NCI-H82 (cell line): ENCODE measurements around the gene TBC1D8B.

Experiments used
- DNase-seq: peaks from one replicate; lab custom pipeline; 2025; lab: John Stamatoyannopoulos, UW

The TBC1D8B gene

GRCh38 chrX:106898462-106898861 is 96.0 kb downstream of the TBC1D8B start:
- DNase-seq = peak; percentile 61

DNA sequence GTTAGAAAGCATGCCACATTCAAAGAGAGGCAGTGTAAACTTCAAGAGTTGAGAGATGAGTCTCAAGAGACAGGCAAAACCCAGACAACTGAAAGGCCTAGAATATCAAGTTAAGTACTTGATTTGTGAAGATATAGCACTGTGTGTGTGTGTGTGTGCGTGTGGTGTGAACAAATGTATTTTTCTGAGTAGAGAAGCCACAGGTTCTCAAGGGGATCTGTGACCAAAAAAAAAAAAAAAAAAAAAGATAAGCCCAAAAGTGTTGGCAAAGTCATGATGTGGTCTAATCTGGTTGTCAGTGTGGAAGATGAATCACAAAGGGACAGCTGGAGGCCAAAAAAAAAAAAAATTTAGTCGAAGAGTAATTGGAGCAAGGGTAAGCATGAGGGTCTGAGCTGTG is 96.8 kb downstream of the TBC1D8B start:
- no peak for DNase-seq

GRCh38 chrX:106899841-106900240 is 97.4 kb downstream of the TBC1D8B start:
- DNase-seq = no peak

- DNase-seq = no peak
These were observed 98.9 kb downstream of the TBC1D8B start for GRCh38 chrX:106901341-106901740.

- no peak for DNase-seq
These were observed 99.3 kb downstream of the TBC1D8B start for GRCh38 chrX:106901781-106902219.

GRCh38 chrX:106902684-106903083 is 100.2 kb downstream of the TBC1D8B start:
- peak; percentile 68 for DNase-seq

GRCh38 chrX:106903291-106903824 is 100.9 kb downstream of the TBC1D8B start, which contains the start of gene RIPPLY1:
RIPPLY1 (minus strand) TSS chrX:106903341; CDS start chrX:106903287, 54 bp downstream.
- DNase-seq = peak; percentile 44

DNA sequence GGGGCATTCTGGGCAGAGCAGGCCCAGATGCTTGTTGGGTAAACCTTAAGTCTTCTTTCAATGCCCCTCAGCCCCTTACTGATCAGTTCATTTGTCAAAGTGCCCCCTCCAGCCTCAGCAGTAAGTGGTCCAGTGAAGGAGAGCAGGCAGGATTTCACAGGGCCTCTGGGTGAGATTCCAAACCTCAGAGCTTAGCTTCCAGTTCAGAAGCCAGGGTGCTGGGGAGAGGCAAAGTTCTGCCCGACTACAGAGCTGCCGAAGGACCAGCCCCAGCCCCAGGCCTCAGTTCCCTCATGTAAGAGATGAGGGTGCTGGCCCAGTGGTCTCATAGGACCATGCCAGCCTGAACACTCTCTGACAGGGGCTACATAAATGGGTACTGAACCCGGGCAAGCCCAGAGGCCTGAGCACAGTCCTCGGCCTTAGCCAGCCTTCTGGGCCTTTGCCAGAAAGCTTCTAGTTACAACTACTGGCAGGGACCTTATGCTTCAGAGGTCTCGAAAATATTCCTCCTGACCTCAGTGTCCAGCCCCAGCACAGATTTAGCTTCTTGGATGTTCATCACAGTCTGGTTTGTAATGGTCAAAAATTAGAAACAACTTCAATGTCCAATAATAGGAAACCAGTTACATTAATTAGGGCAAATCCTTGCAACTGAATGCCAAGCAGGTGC is 101.5 kb downstream of the TBC1D8B start:
- DNase-seq = no peak

GRCh38 chrX:106905064-106905708 is 102.7 kb downstream of the TBC1D8B start:
- no peak for DNase-seq

DNA sequence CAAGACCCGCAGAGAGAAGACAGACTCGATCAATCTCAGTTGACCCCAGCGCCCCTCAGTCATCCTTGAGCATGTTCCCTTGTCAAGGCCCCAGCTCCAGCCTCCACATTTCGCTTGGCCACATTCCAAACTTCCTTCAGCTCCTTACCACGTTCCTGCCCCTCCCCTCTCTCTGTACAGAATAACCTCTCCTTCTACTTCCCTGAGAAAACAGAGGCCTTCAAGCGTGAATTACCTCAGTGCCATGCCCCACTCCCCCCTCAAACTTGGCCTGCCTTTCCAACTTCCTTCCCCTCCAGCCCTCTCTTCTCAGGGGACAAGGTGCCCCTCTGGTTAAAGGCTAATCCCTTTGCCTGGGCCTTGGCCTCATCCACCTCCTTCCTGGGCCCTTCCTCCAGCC is 103.9 kb downstream of the TBC1D8B start:
- no peak for DNase-seq

- no peak for DNase-seq
These were observed 110.4 kb downstream of the TBC1D8B start for GRCh38 chrX:106912864-106913263.

GRCh38 chrX:106917830-106918500 is 115.5 kb downstream of the TBC1D8B start:
- no peak for DNase-seq

- DNase-seq = no peak
These were observed 117.5 kb downstream of the TBC1D8B start, which contains the start of gene CLDN2 for GRCh38 chrX:106919932-106920452. CLDN2 (plus strand) TSS chrX:106920402; CDS start chrX:106928229, 7,827 bp downstream.

DNA sequence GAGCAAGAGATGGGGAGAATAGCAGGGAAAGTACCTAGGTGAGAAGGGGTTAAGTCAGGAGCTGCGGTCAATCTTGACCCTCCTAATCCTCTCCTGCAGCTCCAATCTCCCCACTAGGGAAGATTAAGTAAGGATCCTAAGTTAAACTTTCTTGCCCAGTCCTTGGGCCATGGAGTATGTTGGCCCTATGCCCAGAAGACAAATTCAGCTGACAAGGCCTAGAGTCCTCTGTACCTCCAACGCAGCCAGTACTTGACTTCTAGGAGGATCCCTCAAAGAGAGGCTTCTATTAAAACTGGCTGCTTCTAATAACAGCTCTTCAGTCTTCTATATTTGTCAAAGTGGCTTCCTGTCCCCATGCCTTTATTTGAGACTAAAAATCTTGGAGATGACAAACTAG is 119.2 kb downstream of the TBC1D8B start:
- DNase-seq = no peak
